Measurements from ENCODE around the gene ZNF639. TPM values are rescaled to one million over a fixed set of nuclear protein-coding genes. Genes with fewer than 3 reads are reported as not detected.

Gene ZNF639
- total and polyA plus RNA-seq, 2 of the 13 experiments (the other 11 are each of a cell fraction or from before 2014, with no cell fraction given) = 11.6 to 42.4 TPM

- TF ChIP-seq PAXIP1 (CRISPR knock-in tag; conservative IDR thresholded peaks at IDR 0.05) (peak; percentile 44; the same call in 1 of the 2 replicates), HMGXB3 (CRISPR knock-in tag; IDR thresholded peaks at IDR 0.05; ENCODE audit: borderline replicate concordance) (0 out of 2 replicates have a peak, but pooled peaks have one; percentile 56), ZNF451 (CRISPR knock-in tag; IDR thresholded peaks at IDR 0.05) (peak; percentile 55; the same call in 1 of the 2 replicates), LCORL (IDR thresholded peaks at IDR 0.05) (no peak), LCORL (CRISPR knock-in tag; IDR thresholded peaks at IDR 0.05) (peak; percentile 52; the same call in 1 of the 2 replicates), NFYC (CRISPR knock-in tag; IDR thresholded peaks at IDR 0.05) (no peak), SNRNP70 (IDR thresholded peaks at IDR 0.05; ENCODE audit: low read depth, low read length) (no peak), PBX3 (CRISPR knock-in tag; IDR thresholded peaks at IDR 0.05; ENCODE audit: borderline replicate concordance) (no peak), MTF1 (CRISPR knock-in tag; IDR thresholded peaks at IDR 0.05) (no peak), AGO1 (IDR thresholded peaks at IDR 0.05; ENCODE audit: low read depth, low read length, poor library complexity, severe bottlenecking) (peak; percentile 20), HNF4G (IDR thresholded peaks at IDR 0.05; ENCODE audit: borderline replicate concordance, low read depth, low read length) (no peak; the same call in 1 of the 2 replicates), HNF4G (CRISPR knock-in tag; IDR thresholded peaks at IDR 0.05; ENCODE audit: borderline replicate concordance, low read depth) (no peak), FIP1L1 (IDR thresholded peaks at IDR 0.05; ENCODE audit: borderline replicate concordance, insufficient read depth, low read depth, low read length) (no peak), MTF2 (CRISPR knock-in tag; IDR thresholded peaks at IDR 0.05; ENCODE audit: borderline replicate concordance) (no peak), ARNTL (CRISPR knock-in tag; IDR thresholded peaks at IDR 0.05) (peak; percentile 71; the same call in 1 of the 2 replicates), TOPORS (CRISPR knock-in tag; IDR thresholded peaks at IDR 0.05) (peak; percentile 70), RXRA (CRISPR knock-in tag; IDR thresholded peaks at IDR 0.05) (0 out of 2 replicates have a peak, but pooled peaks have one; percentile 56), ZNF441 (CRISPR knock-in tag; IDR thresholded peaks at IDR 0.05; ENCODE audit: borderline replicate concordance) (0 out of 2 replicates have a peak, but pooled peaks have one; percentile 41), ZNF12 (CRISPR knock-in tag; IDR thresholded peaks at IDR 0.05) (0 out of 2 replicates have a peak, but pooled peaks have one; percentile 12)
Measured at GRCh38 chr3:179322286-179323196, at the start of gene ZNF639 (continued).
